HepG2 (cell line): Measurements from ENCODE around the gene PCGF2. TPM values are rescaled to one million over a fixed set of nuclear protein-coding genes. Genes with fewer than 3 reads are reported as not detected.

Experiments
- IRX3 ChIP-seq: sonication (generic); formaldehyde crosslinking; IDR thresholded peaks from 2 replicates; pipeline ENCODE4 v1.8.1; 2023; ENCODE audit warnings: mild to moderate bottlenecking, low read depth, missing genetic modification reagents, borderline replicate concordance
- ONECUT2 ChIP-seq: sonication (generic); formaldehyde crosslinking; IDR thresholded peaks from 2 replicates; pipeline ENCODE4 v1.4.0; 2020; ENCODE audit warnings: missing genetic modification reagents
- RXRB ChIP-seq: IDR thresholded peaks from 2 replicates; pipeline ENCODE4 v1.6.1; 2016; ENCODE audit warnings: borderline replicate concordance, missing genetic modification reagents, missing compliant biosample characterization
- SP4 ChIP-seq: sonication (generic); formaldehyde crosslinking; IDR thresholded peaks from 2 replicates; pipeline ENCODE4 v1.8.1; 2023; ENCODE audit warnings: mild to moderate bottlenecking, missing genetic modification reagents
- THAP9 ChIP-seq: sonication (generic); formaldehyde crosslinking; IDR thresholded peaks from 2 replicates; pipeline ENCODE4; 2020; ENCODE audit warnings: missing genetic modification reagents, mild to moderate bottlenecking, borderline replicate concordance
- TP53 ChIP-seq: sonication (generic); formaldehyde crosslinking; conservative IDR thresholded peaks from 2 replicates; pipeline ENCODE4 v1.4.0; 2020; ENCODE audit warnings: missing genetic modification reagents
- ZMYM2 ChIP-seq: sonication (generic); formaldehyde crosslinking; IDR thresholded peaks from 2 replicates; pipeline ENCODE4 v1.8.0; 2022; ENCODE audit warnings: mild to moderate bottlenecking, missing genetic modification reagents
- ZNF205 ChIP-seq: IDR thresholded peaks from 2 replicates; pipeline ENCODE4 v1.6.1; 2018; ENCODE audit warnings: missing biosample characterization, missing genetic modification reagents
- ZNF30 ChIP-seq: sonication (generic); formaldehyde crosslinking; IDR thresholded peaks from 2 replicates; pipeline ENCODE4 v1.5.0; 2020; ENCODE audit warnings: mild to moderate bottlenecking, missing genetic modification reagents
- ZNF382 ChIP-seq: sonication (generic); formaldehyde crosslinking; IDR thresholded peaks from 2 replicates; pipeline ENCODE4 v1.5.0; 2020; ENCODE audit warnings: missing genetic modification reagents, mild to moderate bottlenecking, borderline replicate concordance
- ZNF496 ChIP-seq: sonication (generic); formaldehyde crosslinking; IDR thresholded peaks from 2 replicates; pipeline ENCODE4 v1.8.1; 2023; ENCODE audit warnings: mild to moderate bottlenecking, moderate library complexity, missing genetic modification reagents; ENCODE audit not compliant: insufficient replicate concordance
- ZNF530 ChIP-seq: sonication (generic); formaldehyde crosslinking; IDR thresholded peaks from 2 replicates; pipeline ENCODE4 v1.5.0; 2020; ENCODE audit warnings: low read depth, mild to moderate bottlenecking, missing genetic modification reagents
- ZNF710 ChIP-seq: sonication (generic); formaldehyde crosslinking; IDR thresholded peaks from 2 replicates; pipeline ENCODE4 v1.5.0; 2020; ENCODE audit warnings: mild to moderate bottlenecking, missing genetic modification reagents, borderline replicate concordance
- ZNF850 ChIP-seq: sonication (generic); formaldehyde crosslinking; conservative IDR thresholded peaks from 2 replicates; pipeline ENCODE4 v1.9.0; 2021; ENCODE audit warnings: mild to moderate bottlenecking, missing genetic modification reagents
- polyA plus RNA-seq, 8 experiments: library from polyadenylated mRNA; depleted of rRNA in 3 of 8; stranded (reverse) in 7 of 8; unstranded in 1 of 8; fragments of >200 nt; fragmentation: Illumina TruSeq in 4 of 8; extraction: Trizol in 4 of 8; gene quantifications; 2 replicates each; pipeline versions ENCODE4 v1.2.1 to v1.2.3, GENCODE V29; 2011 to 2016; ENCODE audit warnings: low read depth in 4 of 8, missing spikeins in 1 of 8, mixed read lengths in 1 of 8; ENCODE audit not compliant: insufficient read depth in 1 of 8
- total RNA-seq, 5 experiments: library from RNA; depleted of rRNA; stranded (reverse); fragments of >200 nt; fragmentation: Illumina TruSeq; extraction: Trizol; gene quantifications; 2 replicates each; pipeline ENCODE4 v1.2.3, GENCODE V29; 2016; ENCODE audit warnings: low read depth in 1 of 5
- TF ChIP-seq, protein P1 (sequence below): sonication (generic); formaldehyde crosslinking; IDR thresholded peaks from 2 replicates; pipeline ENCODE4 v1.5.0; 2020; ENCODE audit warnings: missing genetic modification reagents
- TF ChIP-seq, protein P2 (sequence below): sonication (generic); formaldehyde crosslinking; IDR thresholded peaks from 2 replicates; pipeline ENCODE4 v1.4.0; 2020; ENCODE audit warnings: mild to moderate bottlenecking, missing genetic modification reagents
- TF ChIP-seq, protein P3 (sequence below): fragments of 450-650 bp; IDR thresholded peaks from 2 replicates; pipeline ENCODE4 v1.6.1; 2017; ENCODE audit warnings: mild to moderate bottlenecking
- TF ChIP-seq, protein P4 (sequence below): sonication (generic); formaldehyde crosslinking; IDR thresholded peaks from 2 replicates; pipeline ENCODE4 v1.4.0; 2020; ENCODE audit warnings: mild to moderate bottlenecking, missing genetic modification reagents

Gene PCGF2
- total and polyA plus RNA-seq, 2 of the 13 experiments (the other 11 are each of a cell fraction or from before 2014, with no cell fraction given): 11.6 to 29.4 TPM

- peak; percentile 95 for TF ChIP-seq ZNF710 (CRISPR knock-in tag)
- no peak for TF ChIP-seq ZNF496 (CRISPR knock-in tag)
- peak; percentile 62; the same call in 1 of the 2 replicates for TF ChIP-seq IRX3 (CRISPR knock-in tag)
- TF ChIP-seq TP53 (CRISPR knock-in tag): 0 out of 2 replicates have a peak, but pooled peaks have one; percentile 30
- TF ChIP-seq ZMYM2 (CRISPR knock-in tag): peak; percentile 79
- peak; percentile 85 for TF ChIP-seq SP4 (CRISPR knock-in tag)
- TF ChIP-seq ONECUT2: peak; percentile 41; the same call in 1 of the 2 replicates
- TF ChIP-seq, protein P1, sequence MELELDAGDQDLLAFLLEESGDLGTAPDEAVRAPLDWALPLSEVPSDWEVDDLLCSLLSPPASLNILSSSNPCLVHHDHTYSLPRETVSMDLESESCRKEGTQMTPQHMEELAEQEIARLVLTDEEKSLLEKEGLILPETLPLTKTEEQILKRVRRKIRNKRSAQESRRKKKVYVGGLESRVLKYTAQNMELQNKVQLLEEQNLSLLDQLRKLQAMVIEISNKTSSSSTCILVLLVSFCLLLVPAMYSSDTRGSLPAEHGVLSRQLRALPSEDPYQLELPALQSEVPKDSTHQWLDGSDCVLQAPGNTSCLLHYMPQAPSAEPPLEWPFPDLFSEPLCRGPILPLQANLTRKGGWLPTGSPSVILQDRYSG: no peak; the same call in 1 of the 2 replicates
- TF ChIP-seq, protein P2, sequence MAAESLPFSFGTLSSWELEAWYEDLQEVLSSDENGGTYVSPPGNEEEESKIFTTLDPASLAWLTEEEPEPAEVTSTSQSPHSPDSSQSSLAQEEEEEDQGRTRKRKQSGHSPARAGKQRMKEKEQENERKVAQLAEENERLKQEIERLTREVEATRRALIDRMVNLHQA (CRISPR knock-in tag): peak; percentile 82; the same call in 1 of the 2 replicates
- peak; percentile 96 for TF ChIP-seq ZNF205 (CRISPR knock-in tag)
- TF ChIP-seq ZNF530 (CRISPR knock-in tag): no peak
- TF ChIP-seq ZNF382 (CRISPR knock-in tag): no peak
- peak; percentile 100 for TF ChIP-seq RXRB (CRISPR knock-in tag)
- no peak for TF ChIP-seq ZNF30 (CRISPR knock-in tag)
- TF ChIP-seq, protein P3, sequence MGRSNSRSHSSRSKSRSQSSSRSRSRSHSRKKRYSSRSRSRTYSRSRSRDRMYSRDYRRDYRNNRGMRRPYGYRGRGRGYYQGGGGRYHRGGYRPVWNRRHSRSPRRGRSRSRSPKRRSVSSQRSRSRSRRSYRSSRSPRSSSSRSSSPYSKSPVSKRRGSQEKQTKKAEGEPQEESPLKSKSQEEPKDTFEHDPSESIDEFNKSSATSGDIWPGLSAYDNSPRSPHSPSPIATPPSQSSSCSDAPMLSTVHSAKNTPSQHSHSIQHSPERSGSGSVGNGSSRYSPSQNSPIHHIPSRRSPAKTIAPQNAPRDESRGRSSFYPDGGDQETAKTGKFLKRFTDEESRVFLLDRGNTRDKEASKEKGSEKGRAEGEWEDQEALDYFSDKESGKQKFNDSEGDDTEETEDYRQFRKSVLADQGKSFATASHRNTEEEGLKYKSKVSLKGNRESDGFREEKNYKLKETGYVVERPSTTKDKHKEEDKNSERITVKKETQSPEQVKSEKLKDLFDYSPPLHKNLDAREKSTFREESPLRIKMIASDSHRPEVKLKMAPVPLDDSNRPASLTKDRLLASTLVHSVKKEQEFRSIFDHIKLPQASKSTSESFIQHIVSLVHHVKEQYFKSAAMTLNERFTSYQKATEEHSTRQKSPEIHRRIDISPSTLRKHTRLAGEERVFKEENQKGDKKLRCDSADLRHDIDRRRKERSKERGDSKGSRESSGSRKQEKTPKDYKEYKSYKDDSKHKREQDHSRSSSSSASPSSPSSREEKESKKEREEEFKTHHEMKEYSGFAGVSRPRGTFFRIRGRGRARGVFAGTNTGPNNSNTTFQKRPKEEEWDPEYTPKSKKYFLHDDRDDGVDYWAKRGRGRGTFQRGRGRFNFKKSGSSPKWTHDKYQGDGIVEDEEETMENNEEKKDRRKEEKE: no peak
- peak; percentile 59; the same call in 1 of the 2 replicates for TF ChIP-seq ZNF850 (CRISPR knock-in tag)
- TF ChIP-seq, protein P4, sequence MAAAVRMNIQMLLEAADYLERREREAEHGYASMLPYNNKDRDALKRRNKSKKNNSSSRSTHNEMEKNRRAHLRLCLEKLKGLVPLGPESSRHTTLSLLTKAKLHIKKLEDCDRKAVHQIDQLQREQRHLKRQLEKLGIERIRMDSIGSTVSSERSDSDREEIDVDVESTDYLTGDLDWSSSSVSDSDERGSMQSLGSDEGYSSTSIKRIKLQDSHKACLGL: 0 out of 2 replicates have a peak, but pooled peaks have one; percentile 55
- TF ChIP-seq THAP9 (CRISPR knock-in tag): peak; percentile 77; the same call in 1 of the 2 replicates
Measured at GRCh38 chr17:38703742-38704605, 44.2 kb downstream of the PCGF2 start (continued).
